GM06990 (cell line): ENCODE data around the gene HIPK2.

Experiments
- DNase-seq: peaks from one replicate; pipeline ENCODE4 v3.0.0-alpha.2; 2011; ENCODE audit not compliant: insufficient read length; ENCODE audit errors: extremely low read depth
- H3K27me3 ChIP-seq: replicated peaks from 2 replicates; pipeline ENCODE4 v1.6.0; 2011; ENCODE audit warnings: low read length; ENCODE audit not compliant: control insufficient read depth, insufficient read depth
- H3K36me3 ChIP-seq: 2 replicates; pipeline ENCODE4 v1.5.1; 2011; ENCODE audit warnings: low read length; ENCODE audit not compliant: control insufficient read depth, insufficient read depth
- H3K4me3 ChIP-seq: replicated peaks from 2 replicates; pipeline ENCODE4 v1.5.1; 2011; ENCODE audit warnings: low read depth, mild to moderate bottlenecking, control low read depth, low read length
- CTCF ChIP-seq: IDR thresholded peaks from 2 replicates; pipeline ENCODE4 v1.5.1; 2011; ENCODE audit warnings: low read length, control low read depth, mild to moderate bottlenecking, inconsistent platforms; ENCODE audit not compliant: insufficient read depth, poor library complexity, severe bottlenecking

The HIPK2 gene

GRCh38 chr7:139663608-139664177 is 114.1 kb downstream of the HIPK2 start:
- no peak for DNase-seq
- peaks cover 6% of the 10 kb centered on the region for H3K36me3 ChIP-seq
- TF ChIP-seq CTCF: no peak
- no peak overlapping the region for H3K4me3 ChIP-seq
- H3K27me3 ChIP-seq: no peaks in the 10 kb centered on the region

DNA sequence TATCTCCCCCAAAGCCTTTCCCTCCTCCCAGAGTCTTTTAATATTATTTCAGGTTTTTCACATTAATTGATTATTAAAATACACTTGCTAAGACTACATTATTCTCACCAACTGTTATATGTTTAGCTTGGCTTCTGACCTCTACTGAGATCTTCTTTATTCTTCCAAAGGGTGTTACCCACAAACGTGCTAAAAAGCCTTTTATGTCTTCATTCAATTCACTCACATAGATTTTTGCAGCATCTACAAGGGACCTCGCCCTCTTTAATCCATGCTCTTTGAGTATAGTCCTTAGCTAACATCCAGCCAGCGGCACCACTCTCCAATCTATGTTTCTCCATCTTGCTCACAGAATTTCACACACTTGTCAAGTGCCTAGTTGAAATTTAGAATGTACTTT is 115.9 kb downstream of the HIPK2 start:
- H3K27me3 ChIP-seq: no peaks in the 10 kb centered on the region
- peaks cover 9% of the 10 kb centered on the region for H3K36me3 ChIP-seq
- H3K4me3 ChIP-seq: no peak overlapping the region
- no peak for TF ChIP-seq CTCF
- no peak for DNase-seq

DNA sequence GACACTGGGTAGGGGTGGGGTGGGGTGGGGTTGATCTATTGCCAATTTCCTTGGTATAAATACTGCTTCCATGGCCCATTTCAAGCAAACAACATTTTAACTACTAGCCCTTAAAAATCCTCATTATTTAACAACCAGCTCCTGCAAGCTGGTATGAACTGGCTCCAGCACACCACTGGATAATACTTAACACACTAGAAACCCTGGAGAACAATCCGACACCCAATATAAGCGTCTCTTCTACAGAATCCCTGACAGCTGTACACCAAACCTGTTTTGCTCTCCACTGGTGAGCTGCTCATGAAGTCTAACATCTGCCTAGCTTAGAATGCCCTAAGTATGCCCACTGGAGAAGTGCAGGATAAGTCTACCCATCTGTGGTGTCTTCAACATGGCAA is 116.8 kb downstream of the HIPK2 start:
- H3K4me3 ChIP-seq: no peak overlapping the region
- H3K27me3 ChIP-seq: no peaks in the 10 kb centered on the region
- peaks cover 9% of the 10 kb centered on the region for H3K36me3 ChIP-seq
- no peak for TF ChIP-seq CTCF
- DNase-seq: no peak

DNA sequence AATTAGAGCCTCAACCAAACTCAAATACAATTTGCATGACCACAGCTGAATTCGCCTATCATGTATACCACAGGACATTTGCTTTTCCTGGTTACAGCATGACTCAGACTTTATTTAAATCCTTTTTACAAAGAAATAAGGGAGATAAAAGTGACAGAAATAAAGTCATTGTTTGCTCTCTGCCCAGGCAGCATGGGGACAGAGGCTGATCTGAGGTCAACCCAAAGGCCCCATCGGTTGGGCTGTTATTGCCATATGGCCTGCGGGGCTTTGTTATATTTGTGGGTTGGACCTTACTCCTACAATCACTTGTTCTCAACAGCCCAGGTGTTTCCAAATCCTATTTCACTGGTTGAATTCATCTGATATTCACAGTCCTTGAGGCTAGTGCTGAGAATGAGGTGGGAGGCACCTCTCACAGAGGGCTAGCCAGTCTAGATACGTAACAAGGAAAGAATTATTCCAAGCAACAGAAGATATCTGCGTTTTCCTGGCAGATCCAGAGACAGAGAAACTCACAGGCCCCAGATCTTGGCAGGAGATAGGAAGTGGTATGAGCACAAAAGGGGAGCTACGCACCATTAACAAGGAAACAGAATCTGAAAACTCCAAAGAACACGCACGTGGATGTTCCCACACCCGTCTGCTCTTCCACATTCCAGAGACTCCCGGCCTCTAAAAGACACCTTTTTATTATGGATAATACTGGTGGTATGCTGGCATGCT is 117.3 kb downstream of the HIPK2 start:
- TF ChIP-seq CTCF: no peak
- DNase-seq: no peak
- Histone ChIP-seq H3K36me3 (peaks cover 9% of the 10 kb centered on the region), H3K4me3 (no peak overlapping the region), H3K27me3 (no peaks in the 10 kb centered on the region)

GRCh38 chr7:139659922-139660316 is 117.9 kb downstream of the HIPK2 start:
- Histone ChIP-seq H3K4me3 (no peak overlapping the region), H3K27me3 (no peaks in the 10 kb centered on the region), H3K36me3 (peaks cover 12% of the 10 kb centered on the region)
- no peak for DNase-seq
- no peak for TF ChIP-seq CTCF
